Lower leg skin (tissue), 4 donors: ENCODE data around the gene DSC3. TPM values are rescaled to one million over a fixed set of nuclear protein-coding genes. Genes with fewer than 3 reads are reported as not detected.

ENCODE experiments used
- DNase-seq, 2 donors: peaks; one replicate each; pipeline ENCODE4 v3.0.0-alpha.2; 2019; ENCODE audit warnings: low spot score in 2 of 2
- H3K4me3 ChIP-seq: fragments of 200-600 bp; sonication (generic); 2 replicates; pipeline ENCODE4 v1.5.1; 2017; ENCODE audit warnings: mild to moderate bottlenecking, low read depth; ENCODE audit not compliant: poor library complexity, severe bottlenecking
- CTCF ChIP-seq, 3 donors: fragments of 450-650 bp; IDR thresholded peaks; one replicate each; pipeline ENCODE4 v1.5.1; 2016; ENCODE audit warnings: antibody characterized with exemption in 3 of 3, mild to moderate bottlenecking in 3 of 3, moderate library complexity in 2 of 3
- POLR2A ChIP-seq, 2 donors: fragments of 450-650 bp; IDR thresholded peaks; one replicate each; pipeline ENCODE4 v1.6.1; 2016 to 2017; ENCODE audit warnings: antibody characterized with exemption in 2 of 2, mild to moderate bottlenecking in 1 of 2, moderate library complexity in 1 of 2
- WGBS, 2 donors: methylation state at CpG; one replicate each; pipeline ENCODE4 v1.1.5; 2018; 5-methylcytosine and 5-hydroxymethylcytosine counted together
- intact Hi-C: fragments of 100-400 bp; cut with DNase I; formaldehyde crosslinking; loops from one replicate; pipeline ENCODE4 v1.15.0; 2023; ENCODE audit warnings: low total_unique reads
- total RNA-seq, 4 donors: library from RNA; depleted of rRNA; stranded (reverse); fragments of >200 nt; gene quantifications; one replicate each; pipeline ENCODE4 v1.1.0, GENCODE V29; 2016

Gene DSC3
- total RNA-seq, 4 donors from 2014 or later: 661 to 1,000 (median 831) TPM

- H3K4me3 ChIP-seq: no peak overlapping the region
- 92 to 96% methylated on average over 3 of the region's 3 CpGs for WGBS, 2 donors
- no peak for TF ChIP-seq CTCF (IDR thresholded peaks at IDR 0.05)
- no peak for TF ChIP-seq POLR2A (IDR thresholded peaks at IDR 0.05)
- DNase-seq: no peak
- intact Hi-C loops: no loop called here
Observed at GRCh38 chr18:31058897-31059296, 16.4 kb upstream of the DSC3 start.

- whole genome bisulfite sequencing, 2 donors: 76 to 79% methylated on average over 4 of the region's 4 CpGs
- intact Hi-C loops: no loop called here
- TF ChIP-seq POLR2A (IDR thresholded peaks at IDR 0.05) (no peak), CTCF (IDR thresholded peaks at IDR 0.05) (no peak)
- DNase-seq: no peak
- H3K4me3 ChIP-seq: no peak overlapping the region
Observed at GRCh38 chr18:31057917-31058316, 15.4 kb upstream of the DSC3 start.

- WGBS, 2 donors: 27 to 30% methylated on average over 5 of the region's 5 CpGs
- TF ChIP-seq POLR2A (IDR thresholded peaks at IDR 0.05): no peak
- TF ChIP-seq CTCF (IDR thresholded peaks at IDR 0.05): no peak
- no peak overlapping the region for H3K4me3 ChIP-seq
- DNase-seq: no peak
- intact Hi-C loops: no loop called here
Observed at GRCh38 chr18:31057051-31057450, 14.5 kb upstream of the DSC3 start.

- no peak overlapping the region for H3K4me3 ChIP-seq
- TF ChIP-seq POLR2A (IDR thresholded peaks at IDR 0.05) (no peak), CTCF (IDR thresholded peaks at IDR 0.05) (no peak)
- intact Hi-C loops: no loop called here
- DNase-seq: no peak
- 42 to 45% methylated on average over 2 of the region's 2 CpGs for WGBS, 2 donors
Observed at GRCh38 chr18:31056296-31056695, 13.8 kb upstream of the DSC3 start.

GRCh38 chr18:31050635-31051034 is 8.1 kb upstream of the DSC3 start:
- 71 to 80% methylated on average over 3 of the region's 3 CpGs for WGBS, 2 donors
- TF ChIP-seq POLR2A (IDR thresholded peaks at IDR 0.05): no peak
- TF ChIP-seq CTCF (IDR thresholded peaks at IDR 0.05): no peak
- intact Hi-C loops: no loop called here
- no peak overlapping the region for H3K4me3 ChIP-seq
- DNase-seq: no peak

DNA sequence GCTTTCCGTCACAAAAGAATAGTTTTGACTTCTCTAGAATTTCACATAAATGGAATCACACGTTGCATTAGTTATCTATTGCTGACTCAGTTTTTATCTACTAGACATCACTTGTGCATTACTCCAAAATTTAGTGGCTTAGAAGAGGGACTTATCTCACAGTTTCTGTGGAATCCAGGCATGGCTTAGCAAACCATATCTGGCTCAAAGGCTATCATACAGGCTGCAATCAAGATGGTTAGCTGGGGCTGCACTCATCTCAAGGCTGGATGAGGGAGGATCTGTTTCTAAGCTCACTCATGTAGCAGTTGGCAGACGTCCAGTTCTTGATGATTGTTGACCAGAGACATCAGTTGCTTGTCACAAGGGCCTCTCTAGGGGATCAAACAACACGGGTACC is 6.6 kb upstream of the DSC3 start:
- WGBS, 2 donors: 36 to 47% methylated on average over 4 of the region's 4 CpGs
- H3K4me3 ChIP-seq: no peak overlapping the region
- no peak for DNase-seq
- intact Hi-C loops: no loop called here
- no peak for TF ChIP-seq CTCF (IDR thresholded peaks at IDR 0.05)
- no peak for TF ChIP-seq POLR2A (IDR thresholded peaks at IDR 0.05)
